ENCODE measurements around the gene CDK8.

- TF ChIP-seq CTCF (conservative IDR thresholded peaks at IDR 0.05; ENCODE audit: low read depth, low read length) (no peak), EZH2 (IDR thresholded peaks at IDR 0.05; ENCODE audit: low read length, unreplicated experiment) (no peak)
Observed at GRCh38 chr13:26390203-26390602, 136.3 kb downstream of the CDK8 start.

Data from PC-3 (cell line).